ENCODE data around the gene SEPTIN8. TPM values are rescaled to one million over a fixed set of nuclear protein-coding genes. Genes with fewer than 3 reads are reported as not detected.

SEPTIN8 gene
- total and polyA plus RNA-seq, 2 of the 13 experiments (the other 11 are each of a cell fraction or from before 2014, with no cell fraction given) = 41.4 to 49.9 TPM

DNA sequence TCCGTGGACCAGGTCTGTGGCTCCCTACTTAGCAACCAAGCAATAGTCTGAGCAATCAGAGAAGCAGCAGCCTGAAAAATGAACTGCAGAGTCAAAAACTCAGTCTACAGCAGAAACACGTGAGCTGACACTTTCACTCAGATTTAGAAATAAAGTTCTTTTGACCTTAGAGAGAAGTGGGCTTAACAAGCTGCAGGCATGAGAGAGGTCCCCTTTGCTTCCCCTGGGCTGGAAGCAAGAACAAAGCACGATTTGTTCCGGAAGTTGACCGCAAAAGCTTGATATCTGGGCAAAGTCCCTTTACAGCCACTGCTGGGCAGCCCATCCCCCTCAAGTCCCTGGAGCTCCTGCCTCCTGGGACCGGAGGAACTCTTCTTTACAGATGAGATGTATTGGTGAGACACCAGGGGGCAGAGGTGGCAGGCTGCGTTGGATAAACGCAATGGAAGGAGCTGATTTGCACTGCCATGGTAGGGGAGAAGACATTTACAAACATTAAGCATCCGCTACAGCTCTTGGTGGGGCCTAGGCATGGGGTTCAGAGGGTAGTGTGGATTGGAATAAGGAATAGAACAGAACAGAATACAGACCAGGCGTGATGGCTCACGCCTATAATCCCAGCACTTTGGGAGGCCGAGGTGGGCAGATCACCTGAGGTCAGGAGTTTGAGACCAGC is 30.3 kb upstream of the SEPTIN8 start (continued):
- TF ChIP-seq, protein P1, sequence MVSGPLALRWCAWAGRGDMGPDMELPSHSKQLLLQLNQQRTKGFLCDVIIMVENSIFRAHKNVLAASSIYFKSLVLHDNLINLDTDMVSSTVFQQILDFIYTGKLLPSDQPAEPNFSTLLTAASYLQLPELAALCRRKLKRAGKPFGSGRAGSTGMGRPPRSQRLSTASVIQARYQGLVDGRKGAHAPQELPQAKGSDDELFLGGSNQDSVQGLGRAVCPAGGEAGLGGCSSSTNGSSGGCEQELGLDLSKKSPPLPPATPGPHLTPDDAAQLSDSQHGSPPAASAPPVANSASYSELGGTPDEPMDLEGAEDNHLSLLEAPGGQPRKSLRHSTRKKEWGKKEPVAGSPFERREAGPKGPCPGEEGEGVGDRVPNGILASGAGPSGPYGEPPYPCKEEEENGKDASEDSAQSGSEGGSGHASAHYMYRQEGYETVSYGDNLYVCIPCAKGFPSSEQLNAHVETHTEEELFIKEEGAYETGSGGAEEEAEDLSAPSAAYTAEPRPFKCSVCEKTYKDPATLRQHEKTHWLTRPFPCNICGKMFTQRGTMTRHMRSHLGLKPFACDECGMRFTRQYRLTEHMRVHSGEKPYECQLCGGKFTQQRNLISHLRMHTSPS (CRISPR knock-in tag; IDR thresholded peaks at IDR 0.05; ENCODE audit: low read depth) = peak; percentile 42; the same call in 1 of the 2 replicates
- TF ChIP-seq SOX5 (CRISPR knock-in tag; IDR thresholded peaks at IDR 0.05; ENCODE audit: borderline replicate concordance) (peak; percentile 84; the same call in 1 of the 2 replicates), CBX1 (IDR thresholded peaks at IDR 0.05; ENCODE audit: low read depth) (peak; percentile 49), ZNF761 (CRISPR knock-in tag; conservative IDR thresholded peaks at IDR 0.05) (no peak), ZNF816 (CRISPR knock-in tag; IDR thresholded peaks at IDR 0.05; ENCODE audit: borderline replicate concordance) (peak; percentile 74), ZNF549 (CRISPR knock-in tag; IDR thresholded peaks at IDR 0.05) (0 out of 2 replicates have a peak, but pooled peaks have one; percentile 56), PHF21A (CRISPR knock-in tag; IDR thresholded peaks at IDR 0.05) (peak; percentile 95), ZNF382 (CRISPR knock-in tag; IDR thresholded peaks at IDR 0.05; ENCODE audit: borderline replicate concordance) (no peak)
- TF ChIP-seq, protein P2, sequence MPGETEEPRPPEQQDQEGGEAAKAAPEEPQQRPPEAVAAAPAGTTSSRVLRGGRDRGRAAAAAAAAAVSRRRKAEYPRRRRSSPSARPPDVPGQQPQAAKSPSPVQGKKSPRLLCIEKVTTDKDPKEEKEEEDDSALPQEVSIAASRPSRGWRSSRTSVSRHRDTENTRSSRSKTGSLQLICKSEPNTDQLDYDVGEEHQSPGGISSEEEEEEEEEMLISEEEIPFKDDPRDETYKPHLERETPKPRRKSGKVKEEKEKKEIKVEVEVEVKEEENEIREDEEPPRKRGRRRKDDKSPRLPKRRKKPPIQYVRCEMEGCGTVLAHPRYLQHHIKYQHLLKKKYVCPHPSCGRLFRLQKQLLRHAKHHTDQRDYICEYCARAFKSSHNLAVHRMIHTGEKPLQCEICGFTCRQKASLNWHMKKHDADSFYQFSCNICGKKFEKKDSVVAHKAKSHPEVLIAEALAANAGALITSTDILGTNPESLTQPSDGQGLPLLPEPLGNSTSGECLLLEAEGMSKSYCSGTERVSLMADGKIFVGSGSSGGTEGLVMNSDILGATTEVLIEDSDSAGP (CRISPR knock-in tag; IDR thresholded peaks at IDR 0.05; ENCODE audit: borderline replicate concordance) = peak; percentile 79
- TF ChIP-seq, protein P3, sequence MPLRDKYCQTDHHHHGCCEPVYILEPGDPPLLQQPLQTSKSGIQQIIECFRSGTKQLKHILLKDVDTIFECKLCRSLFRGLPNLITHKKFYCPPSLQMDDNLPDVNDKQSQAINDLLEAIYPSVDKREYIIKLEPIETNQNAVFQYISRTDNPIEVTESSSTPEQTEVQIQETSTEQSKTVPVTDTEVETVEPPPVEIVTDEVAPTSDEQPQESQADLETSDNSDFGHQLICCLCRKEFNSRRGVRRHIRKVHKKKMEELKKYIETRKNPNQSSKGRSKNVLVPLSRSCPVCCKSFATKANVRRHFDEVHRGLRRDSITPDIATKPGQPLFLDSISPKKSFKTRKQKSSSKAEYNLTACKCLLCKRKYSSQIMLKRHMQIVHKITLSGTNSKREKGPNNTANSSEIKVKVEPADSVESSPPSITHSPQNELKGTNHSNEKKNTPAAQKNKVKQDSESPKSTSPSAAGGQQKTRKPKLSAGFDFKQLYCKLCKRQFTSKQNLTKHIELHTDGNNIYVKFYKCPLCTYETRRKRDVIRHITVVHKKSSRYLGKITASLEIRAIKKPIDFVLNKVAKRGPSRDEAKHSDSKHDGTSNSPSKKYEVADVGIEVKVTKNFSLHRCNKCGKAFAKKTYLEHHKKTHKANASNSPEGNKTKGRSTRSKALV (CRISPR knock-in tag; IDR thresholded peaks at IDR 0.05) = no peak
- TF ChIP-seq, protein P4, sequence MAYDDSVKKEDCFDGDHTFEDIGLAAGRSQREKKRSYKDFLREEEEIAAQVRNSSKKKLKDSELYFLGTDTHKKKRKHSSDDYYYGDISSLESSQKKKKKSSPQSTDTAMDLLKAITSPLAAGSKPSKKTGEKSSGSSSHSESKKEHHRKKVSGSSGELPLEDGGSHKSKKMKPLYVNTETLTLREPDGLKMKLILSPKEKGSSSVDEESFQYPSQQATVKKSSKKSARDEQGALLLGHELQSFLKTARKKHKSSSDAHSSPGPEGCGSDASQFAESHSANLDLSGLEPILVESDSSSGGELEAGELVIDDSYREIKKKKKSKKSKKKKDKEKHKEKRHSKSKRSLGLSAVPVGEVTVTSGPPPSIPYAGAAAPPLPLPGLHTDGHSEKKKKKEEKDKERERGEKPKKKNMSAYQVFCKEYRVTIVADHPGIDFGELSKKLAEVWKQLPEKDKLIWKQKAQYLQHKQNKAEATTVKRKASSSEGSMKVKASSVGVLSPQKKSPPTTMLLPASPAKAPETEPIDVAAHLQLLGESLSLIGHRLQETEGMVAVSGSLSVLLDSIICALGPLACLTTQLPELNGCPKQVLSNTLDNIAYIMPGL (CRISPR knock-in tag; IDR thresholded peaks at IDR 0.05; ENCODE audit: borderline replicate concordance in 1 of 2, low read depth in 1 of 2) = peak; percentile 89 to 92
- TF ChIP-seq, protein P5, sequence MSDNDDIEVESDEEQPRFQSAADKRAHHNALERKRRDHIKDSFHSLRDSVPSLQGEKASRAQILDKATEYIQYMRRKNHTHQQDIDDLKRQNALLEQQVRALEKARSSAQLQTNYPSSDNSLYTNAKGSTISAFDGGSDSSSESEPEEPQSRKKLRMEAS (IDR thresholded peaks at IDR 0.05) = peak; percentile 75
- TF ChIP-seq, protein P6, sequence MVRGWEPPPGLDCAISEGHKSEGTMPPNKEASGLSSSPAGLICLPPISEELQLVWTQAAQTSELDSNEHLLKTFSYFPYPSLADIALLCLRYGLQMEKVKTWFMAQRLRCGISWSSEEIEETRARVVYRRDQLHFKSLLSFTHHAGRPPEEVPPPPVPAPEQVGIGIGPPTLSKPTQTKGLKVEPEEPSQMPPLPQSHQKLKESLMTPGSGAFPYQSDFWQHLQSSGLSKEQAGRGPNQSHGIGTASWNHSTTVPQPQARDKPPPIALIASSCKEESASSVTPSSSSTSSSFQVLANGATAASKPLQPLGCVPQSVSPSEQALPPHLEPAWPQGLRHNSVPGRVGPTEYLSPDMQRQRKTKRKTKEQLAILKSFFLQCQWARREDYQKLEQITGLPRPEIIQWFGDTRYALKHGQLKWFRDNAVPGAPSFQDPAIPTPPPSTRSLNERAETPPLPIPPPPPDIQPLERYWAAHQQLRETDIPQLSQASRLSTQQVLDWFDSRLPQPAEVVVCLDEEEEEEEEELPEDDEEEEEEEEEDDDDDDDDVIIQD (CRISPR knock-in tag; IDR thresholded peaks at IDR 0.05; ENCODE audit: low read depth) = peak; percentile 71
- TF ChIP-seq, protein P7, sequence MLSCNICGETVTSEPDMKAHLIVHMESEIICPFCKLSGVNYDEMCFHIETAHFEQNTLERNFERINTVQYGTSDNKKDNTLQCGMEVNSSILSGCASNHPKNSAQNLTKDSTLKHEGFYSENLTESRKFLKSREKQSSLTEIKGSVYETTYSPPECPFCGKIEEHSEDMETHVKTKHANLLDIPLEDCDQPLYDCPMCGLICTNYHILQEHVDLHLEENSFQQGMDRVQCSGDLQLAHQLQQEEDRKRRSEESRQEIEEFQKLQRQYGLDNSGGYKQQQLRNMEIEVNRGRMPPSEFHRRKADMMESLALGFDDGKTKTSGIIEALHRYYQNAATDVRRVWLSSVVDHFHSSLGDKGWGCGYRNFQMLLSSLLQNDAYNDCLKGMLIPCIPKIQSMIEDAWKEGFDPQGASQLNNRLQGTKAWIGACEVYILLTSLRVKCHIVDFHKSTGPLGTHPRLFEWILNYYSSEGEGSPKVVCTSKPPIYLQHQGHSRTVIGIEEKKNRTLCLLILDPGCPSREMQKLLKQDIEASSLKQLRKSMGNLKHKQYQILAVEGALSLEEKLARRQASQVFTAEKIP (CRISPR knock-in tag; IDR thresholded peaks at IDR 0.05; ENCODE audit: borderline replicate concordance) = no peak
- TF ChIP-seq, protein P8, sequence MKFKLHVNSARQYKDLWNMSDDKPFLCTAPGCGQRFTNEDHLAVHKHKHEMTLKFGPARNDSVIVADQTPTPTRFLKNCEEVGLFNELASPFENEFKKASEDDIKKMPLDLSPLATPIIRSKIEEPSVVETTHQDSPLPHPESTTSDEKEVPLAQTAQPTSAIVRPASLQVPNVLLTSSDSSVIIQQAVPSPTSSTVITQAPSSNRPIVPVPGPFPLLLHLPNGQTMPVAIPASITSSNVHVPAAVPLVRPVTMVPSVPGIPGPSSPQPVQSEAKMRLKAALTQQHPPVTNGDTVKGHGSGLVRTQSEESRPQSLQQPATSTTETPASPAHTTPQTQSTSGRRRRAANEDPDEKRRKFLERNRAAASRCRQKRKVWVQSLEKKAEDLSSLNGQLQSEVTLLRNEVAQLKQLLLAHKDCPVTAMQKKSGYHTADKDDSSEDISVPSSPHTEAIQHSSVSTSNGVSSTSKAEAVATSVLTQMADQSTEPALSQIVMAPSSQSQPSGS (CRISPR knock-in tag; IDR thresholded peaks at IDR 0.05) = peak; percentile 67

Data from HepG2 (cell line).